Forelimb muscle (tissue), 1 donor: Measurements from ENCODE around the gene F3. TPM values are rescaled to one million over a fixed set of nuclear protein-coding genes. Genes with fewer than 3 reads are reported as not detected.

ENCODE experiments used
- polyA plus RNA-seq: library from polyadenylated mRNA; unstranded; fragments of 120-200 nt; gene quantifications from one replicate; pipeline ENCODE4 v1.2.1, GENCODE V29; 2013; ENCODE audit not compliant: insufficient read length

The F3 gene
- polyA plus RNA-seq, 1 donor = 2.2 TPM

Other genes with a start within 250 kb of the F3 start
- 22.0 TPM for gene ABCD3, start 123.4 kb downstream of the F3 start, polyA plus RNA-seq